Measurements from ENCODE around the gene EVX2. TPM values are rescaled to one million over a fixed set of nuclear protein-coding genes. Genes with fewer than 3 reads are reported as not detected.

Gene EVX2
- total and polyA plus RNA-seq, 5 donors, result not detected

- H3K4me3 ChIP-seq (ENCODE audit: low read length), result no peak overlapping the region
- no peaks in the 10 kb centered on the region for H3K9me3 ChIP-seq (ENCODE audit: control insufficient read depth, low read length)
- H3K27ac ChIP-seq (ENCODE audit: low read length), result no peak overlapping the region
- 2% methylated on average over 46 of the region's 46 CpGs for WGBS
- H3K4me1 ChIP-seq (ENCODE audit: control insufficient read depth, insufficient read depth, low read length), result no peaks in the 10 kb centered on the region
- ATAC-seq (peak in 1 of 2 donors; percentile 25), DNase-seq (no peak)
- intact Hi-C loops (cut with DNase I), result loop anchor here in 1 of 4 donors (5.0 kb wide), 2 partner anchors 399 to 724 kb away; no protein-coding TSS in a partner anchor
- H3K27me3 ChIP-seq (ENCODE audit: control insufficient read depth, insufficient read depth), result peaks cover 4% of the 10 kb centered on the region
Observed at GRCh38 chr2:176085861-176086771, 2.4 kb upstream of the EVX2 start.

GRCh38 chr2:176085120-176085788 is 1.5 kb upstream of the EVX2 start:
- no peak for DNase-seq
- intact Hi-C loops (cut with DNase I), result loop anchor here in 1 of 4 donors (5.0 kb wide), 2 partner anchors 398 to 723 kb away; no protein-coding TSS in a partner anchor
- Histone ChIP-seq H3K27ac (ENCODE audit: low read length) (no peak overlapping the region), H3K9me3 (ENCODE audit: control insufficient read depth, low read length) (no peaks in the 10 kb centered on the region), H3K4me1 (ENCODE audit: control insufficient read depth, insufficient read depth, low read length) (no peaks in the 10 kb centered on the region), H3K27me3 (ENCODE audit: control insufficient read depth, insufficient read depth) (peaks cover 3% of the 10 kb centered on the region), H3K4me3 (ENCODE audit: low read length) (no peak overlapping the region)
- ATAC-seq, result no peak
- WGBS, result 6% methylated on average over 40 of the region's 40 CpGs

- no peaks in the 10 kb centered on the region for H3K4me1 ChIP-seq (ENCODE audit: control insufficient read depth, insufficient read depth, low read length)
- no peaks in the 10 kb centered on the region for H3K9me3 ChIP-seq (ENCODE audit: control insufficient read depth, low read length)
- H3K27ac ChIP-seq (ENCODE audit: low read length), result no peak overlapping the region
- no peaks in the 10 kb centered on the region for H3K27me3 ChIP-seq (ENCODE audit: control insufficient read depth, insufficient read depth)
- WGBS, result 3% methylated on average over 26 of the region's 26 CpGs
- H3K4me3 ChIP-seq (ENCODE audit: low read length), result no peak overlapping the region
- ATAC-seq, result no peak
- no peak for DNase-seq
- intact Hi-C loops (cut with DNase I), result loop anchor here in 1 of 4 donors (5.0 kb wide), 2 partner anchors 397 to 722 kb away; no protein-coding TSS in a partner anchor
Observed at GRCh38 chr2:176084611-176085119, 903 bp upstream of the EVX2 start.

GRCh38 chr2:176082824-176083751 is 674 bp downstream of the EVX2 start:
- Histone ChIP-seq H3K9me3 (ENCODE audit: control insufficient read depth, low read length) (no peaks in the 10 kb centered on the region), H3K4me1 (ENCODE audit: control insufficient read depth, insufficient read depth, low read length) (peaks cover 2% of the 10 kb centered on the region), H3K27me3 (ENCODE audit: control insufficient read depth, insufficient read depth) (no peaks in the 10 kb centered on the region), H3K4me3 (ENCODE audit: low read length) (no peak overlapping the region), H3K27ac (ENCODE audit: low read length) (no peak overlapping the region)
- no peak for ATAC-seq
- no peak for DNase-seq
- intact Hi-C loops (cut with DNase I), result no loop called here
- WGBS, result 4% methylated on average over 66 of the region's 66 CpGs

GRCh38 chr2:176082525-176082823 is 1.3 kb downstream of the EVX2 start:
- DNase-seq (no peak), ATAC-seq (no peak)
- Histone ChIP-seq H3K9me3 (ENCODE audit: control insufficient read depth, low read length) (no peaks in the 10 kb centered on the region), H3K27ac (ENCODE audit: low read length) (no peak overlapping the region), H3K4me3 (ENCODE audit: low read length) (no peak overlapping the region), H3K27me3 (ENCODE audit: control insufficient read depth, insufficient read depth) (no peaks in the 10 kb centered on the region), H3K4me1 (ENCODE audit: control insufficient read depth, insufficient read depth, low read length) (peaks cover 2% of the 10 kb centered on the region)
- intact Hi-C loops (cut with DNase I), result no loop called here
- WGBS, result 6% methylated on average over 10 of the region's 10 CpGs

GRCh38 chr2:176081837-176082524 is 1.8 kb downstream of the EVX2 start:
- DNase-seq (peak in 1 of 3 donors; percentile 37), ATAC-seq (no peak)
- H3K27me3 ChIP-seq (ENCODE audit: control insufficient read depth, insufficient read depth), result peaks cover under 1% of the 10 kb centered on the region
- peaks cover 2% of the 10 kb centered on the region for H3K4me1 ChIP-seq (ENCODE audit: control insufficient read depth, insufficient read depth, low read length)
- H3K27ac ChIP-seq (ENCODE audit: low read length), result no peak overlapping the region
- intact Hi-C loops (cut with DNase I), result no loop called here
- H3K9me3 ChIP-seq (ENCODE audit: control insufficient read depth, low read length), result no peaks in the 10 kb centered on the region
- H3K4me3 ChIP-seq (ENCODE audit: low read length), result no peak overlapping the region
- WGBS, result 6% methylated on average over 62 of the region's 62 CpGs

GRCh38 chr2:176081376-176081836 is 2.4 kb downstream of the EVX2 start:
- peaks cover 7% of the 10 kb centered on the region for H3K27me3 ChIP-seq (ENCODE audit: control insufficient read depth, insufficient read depth)
- no peaks in the 10 kb centered on the region for H3K9me3 ChIP-seq (ENCODE audit: control insufficient read depth, low read length)
- intact Hi-C loops (cut with DNase I), result no loop called here
- 9% methylated on average over 17 of the region's 17 CpGs for WGBS
- H3K27ac ChIP-seq (ENCODE audit: low read length), result no peak overlapping the region
- DNase-seq, result no peak
- no peak for ATAC-seq
- no peak overlapping the region for H3K4me3 ChIP-seq (ENCODE audit: low read length)
- peaks cover 2% of the 10 kb centered on the region for H3K4me1 ChIP-seq (ENCODE audit: control insufficient read depth, insufficient read depth, low read length)

GRCh38 chr2:176080540-176081375 is 3.0 kb downstream of the EVX2 start:
- Histone ChIP-seq H3K9me3 (ENCODE audit: control insufficient read depth, low read length) (no peaks in the 10 kb centered on the region), H3K27ac (ENCODE audit: low read length) (no peak overlapping the region), H3K27me3 (ENCODE audit: control insufficient read depth, insufficient read depth) (peaks cover 9% of the 10 kb centered on the region), H3K4me3 (ENCODE audit: low read length) (peak overlapping the region; percentile 46), H3K4me1 (ENCODE audit: control insufficient read depth, insufficient read depth, low read length) (peaks cover 2% of the 10 kb centered on the region)
- intact Hi-C loops (cut with DNase I), result no loop called here
- ATAC-seq (no peak), DNase-seq (peak in 1 of 3 donors; percentile 61)
- 6% methylated on average over 68 of the region's 68 CpGs for WGBS

- H3K4me3 ChIP-seq (ENCODE audit: low read length), result peak overlapping the region; percentile 46
- H3K4me1 ChIP-seq (ENCODE audit: control insufficient read depth, insufficient read depth, low read length), result peaks cover 2% of the 10 kb centered on the region
- DNase-seq (peak in 2 of 3 donors; percentile 62 to 71), ATAC-seq (peak in 1 of 2 donors; percentile 45)
- intact Hi-C loops (cut with DNase I), result no loop called here
- H3K27ac ChIP-seq (ENCODE audit: low read length), result no peak overlapping the region
- H3K27me3 ChIP-seq (ENCODE audit: control insufficient read depth, insufficient read depth), result peaks cover 9% of the 10 kb centered on the region
- H3K9me3 ChIP-seq (ENCODE audit: control insufficient read depth, low read length), result no peaks in the 10 kb centered on the region
- 2% methylated on average over 86 of the region's 86 CpGs for WGBS
Observed at GRCh38 chr2:176079831-176080539, 3.8 kb downstream of the EVX2 start.
